Measurements from ENCODE around the gene SMARCA5.

Gene SMARCA5

GRCh38 chr4:143489106-143489505 lies 24.4 kb upstream of the SMARCA5 start:
- H3K4me3 ChIP-seq (ENCODE audit: low read depth, low read length): no peak overlapping the region
- no peak for TF ChIP-seq CTCF (IDR thresholded peaks at IDR 0.05; ENCODE audit: low read depth, low read length)

GRCh38 chr4:143498021-143498420 lies 15.5 kb upstream of the SMARCA5 start:
- H3K4me3 ChIP-seq (ENCODE audit: low read depth, low read length): no peak overlapping the region
- TF ChIP-seq CTCF (IDR thresholded peaks at IDR 0.05; ENCODE audit: low read depth, low read length): no peak

GRCh38 chr4:143502231-143502630 lies 11.3 kb upstream of the SMARCA5 start:
- no peak for TF ChIP-seq CTCF (IDR thresholded peaks at IDR 0.05; ENCODE audit: low read depth, low read length)

DNA sequence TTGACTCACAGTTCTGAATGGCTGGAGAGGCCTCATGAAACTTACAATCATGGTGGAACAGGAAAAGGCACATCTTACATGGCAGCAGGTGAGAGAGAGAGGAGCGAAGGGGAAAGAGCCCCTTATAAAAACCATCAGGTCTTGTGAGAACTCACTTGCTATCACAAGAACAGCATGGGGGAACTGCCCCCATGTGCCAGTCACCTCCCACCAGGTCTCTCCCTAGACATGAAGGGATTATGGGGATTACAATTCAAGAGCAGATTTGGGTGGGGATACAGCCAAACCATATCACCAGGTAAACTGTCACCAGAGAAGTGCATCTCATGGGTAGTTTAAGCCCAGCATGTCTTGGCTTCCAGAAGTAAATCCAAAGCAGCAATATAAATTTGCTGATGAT lies 7.5 kb upstream of the SMARCA5 start:
- H3K4me3 ChIP-seq (ENCODE audit: low read depth, low read length): no peak overlapping the region
- TF ChIP-seq CTCF (IDR thresholded peaks at IDR 0.05; ENCODE audit: low read depth, low read length): no peak

More at GRCh38 chr4:143502231-143502630, 11.3 kb upstream of the SMARCA5 start:
- no peak overlapping the region for H3K4me3 ChIP-seq (ENCODE audit: low read depth, low read length)

DNA sequence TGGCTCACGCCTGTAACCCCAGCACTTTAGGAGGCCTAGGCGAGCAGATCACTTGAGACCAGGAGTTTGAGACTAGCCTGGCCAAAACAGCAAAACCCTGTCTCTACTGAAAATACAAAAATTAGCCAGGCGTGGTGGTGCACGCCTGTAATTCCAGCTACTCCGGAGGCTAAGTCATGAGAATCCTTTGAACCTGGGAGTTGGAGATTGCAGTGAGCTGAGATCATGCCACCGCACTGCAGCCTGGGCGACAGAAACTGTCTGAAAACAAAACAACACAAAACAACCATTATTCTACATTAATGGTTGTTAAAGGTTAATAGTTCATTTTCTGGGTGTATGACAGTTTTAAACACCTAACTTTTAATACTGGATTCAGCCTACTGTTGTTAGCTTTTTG lies 1.6 kb upstream of the SMARCA5 start:
- no peak for TF ChIP-seq CTCF (IDR thresholded peaks at IDR 0.05; ENCODE audit: low read depth, low read length)
- H3K4me3 ChIP-seq (ENCODE audit: low read depth, low read length): no peak overlapping the region

DNA sequence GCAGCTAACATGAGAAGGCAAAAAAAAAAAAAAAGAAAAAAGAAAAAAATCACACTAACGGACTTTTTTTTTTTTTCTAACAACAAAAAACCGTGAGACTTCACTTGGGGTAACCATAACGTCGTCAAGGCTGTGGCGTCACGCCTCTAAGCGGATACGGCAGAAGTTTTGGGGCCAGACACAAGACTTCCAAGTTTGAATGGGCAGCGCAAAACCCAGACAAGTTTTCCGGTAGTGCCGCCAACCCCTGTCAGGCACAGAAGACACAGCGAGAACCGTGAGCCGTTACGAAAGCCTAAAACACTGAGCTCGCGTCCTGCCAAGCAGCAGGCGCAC lies 556 bp upstream of the SMARCA5 start:
- H3K4me3 ChIP-seq (ENCODE audit: low read depth, low read length): peak overlapping the region; percentile 91
- no peak for TF ChIP-seq CTCF (IDR thresholded peaks at IDR 0.05; ENCODE audit: low read depth, low read length)

DNA sequence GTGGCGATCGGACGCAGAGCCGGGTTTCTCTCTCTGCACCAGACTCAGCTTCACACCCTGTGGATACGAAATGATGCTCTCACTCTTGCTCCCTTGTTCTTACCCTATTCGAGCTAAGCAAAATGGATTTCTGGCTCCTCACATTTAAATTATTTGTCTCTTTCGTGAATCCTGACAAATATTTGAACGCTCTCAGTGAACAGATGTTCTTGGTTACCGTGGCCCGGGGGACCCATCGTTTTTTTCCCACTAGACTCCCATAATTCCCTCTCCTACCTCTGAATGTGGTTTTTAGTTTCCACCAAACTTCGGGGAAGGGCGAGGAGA lies 630 bp downstream of the SMARCA5 start:
- peak overlapping the region; percentile 91 for H3K4me3 ChIP-seq (ENCODE audit: low read depth, low read length)
- no peak for TF ChIP-seq CTCF (IDR thresholded peaks at IDR 0.05; ENCODE audit: low read depth, low read length)

Data from WI38 (cell line).